A549 (cell line): ENCODE measurements around the gene CARD11. TPM values are rescaled to one million over a fixed set of nuclear protein-coding genes. Genes with fewer than 3 reads are reported as not detected.

Source experiments
- ATAC-seq, 2 experiments: fragments of 200-7000 bp in 1 of 2; fragments of >200 bp in 1 of 2; cut with Nextera tagmentation in 1 of 2; cut with Tn5 transposase in 1 of 2; 3 replicates each; pipeline versions ENCODE4 v1.8.0 to v1.9.1; 2018 to 2020; ENCODE audit warnings: mild to moderate bottlenecking in 1 of 2, moderate library complexity in 1 of 2
- CTCF ChIA-PET: fragments of 300-600 bp; sonication (Branson Sonifier 250); formaldehyde crosslinking; extraction: SDS; loops from one replicate; lab custom pipeline; 2021; ENCODE audit warnings: antibody characterized with exemption, inconsistent platforms; lab: Yijun Ruan, JAX
- POLR2A ChIA-PET: fragments of 350-600 bp; formaldehyde crosslinking; extraction: SDS; loops from one replicate; lab custom pipeline; 2021; ENCODE audit warnings: antibody characterized with exemption, inconsistent platforms; lab: Yijun Ruan, JAX
- DNase-seq, 2 experiments: peaks; one replicate each; pipeline versions ENCODE4 v3.0.0 to v3.0.0-alpha.2; 2011 to 2016; ENCODE audit warnings: low read depth in 1 of 2, low spot score in 1 of 2
- FAIRE-seq: peaks from 2 replicates; lab custom pipeline; 2011; peaks lifted over from hg19 to GRCh38; lab: Jason Lieb, UNC
- H3K27ac ChIP-seq, 2 experiments: fragments of >200 bp; sonication (Bioruptor Twin); formaldehyde crosslinking; 3 replicates each; pipeline ENCODE4 v1.5.1; 2016 to 2017
- H3K4me1 ChIP-seq: fragments of >200 bp; sonication (Bioruptor Twin); formaldehyde crosslinking; 3 replicates; pipeline ENCODE4 v1.6.1; 2016
- H3K4me2 ChIP-seq: fragments of >200 bp; sonication (Bioruptor Twin); formaldehyde crosslinking; 3 replicates; pipeline ENCODE4 v1.6.1; 2016
- H3K4me3 ChIP-seq: fragments of >200 bp; sonication (Bioruptor Twin); formaldehyde crosslinking; 3 replicates; pipeline ENCODE4 v1.5.1; 2016
- H3K9me3 ChIP-seq: fragments of >200 bp; sonication (Bioruptor Twin); formaldehyde crosslinking; 3 replicates; pipeline ENCODE4 v1.6.1; 2016
- CBX8 ChIP-seq: fragments of 200-600 bp; sonication (generic); IDR thresholded peaks from 2 replicates; pipeline ENCODE4 v1.6.1; 2016
- CEBPB ChIP-seq, 2 experiments: fragments of >200 bp in 1 of 2; sonication (Bioruptor Twin) in 1 of 2; formaldehyde crosslinking in 1 of 2; IDR thresholded peaks; 2 replicates each; pipeline ENCODE4 v1.6.1; 2012 to 2016
- CHD2 ChIP-seq: fragments of 150-350 bp; IDR thresholded peaks from 2 replicates; pipeline ENCODE4 v1.6.1; 2014; ENCODE audit warnings: low read length; ENCODE audit not compliant: partially characterized antibody
- EHF ChIP-seq: fragments of 250-450 bp; sonication (Bioruptor Pico); IDR thresholded peaks from 2 replicates; pipeline ENCODE4 v1.5.0; 2020; ENCODE audit warnings: mild to moderate bottlenecking
- ELK1 ChIP-seq: fragments of 150-350 bp; IDR thresholded peaks from 2 replicates; pipeline ENCODE4 v1.6.1; 2014; ENCODE audit warnings: low read depth, mild to moderate bottlenecking, low read length
- EP300 ChIP-seq, 2 experiments: fragments of >200 bp; sonication (Bioruptor Twin); formaldehyde crosslinking; IDR thresholded peaks; 2 replicates in 1 of 2; 3 replicates in 1 of 2; pipeline ENCODE4 v1.6.1; 2016 to 2017
- FOXS1 ChIP-seq: fragments of 250-450 bp; sonication (Bioruptor Pico); IDR thresholded peaks from 2 replicates; pipeline ENCODE4 v1.5.0; 2020; ENCODE audit warnings: mild to moderate bottlenecking, moderate library complexity
- JUNB ChIP-seq: fragments of >200 bp; sonication (Bioruptor Twin); formaldehyde crosslinking; IDR thresholded peaks from 2 replicates; pipeline ENCODE4 v1.6.1; 2016
- KDM1A ChIP-seq: fragments of 200-600 bp; sonication (generic); IDR thresholded peaks from 2 replicates; pipeline ENCODE4 v1.6.1; 2016; ENCODE audit warnings: low read depth, mild to moderate bottlenecking
- MAZ ChIP-seq: fragments of 150-350 bp; IDR thresholded peaks from 2 replicates; pipeline ENCODE4 v1.6.1; 2014; ENCODE audit warnings: antibody characterized with exemption, low read depth, low read length, borderline replicate concordance
- MYC ChIP-seq: IDR thresholded peaks from 2 replicates; pipeline ENCODE4 v1.6.1; 2012; ENCODE audit warnings: mild to moderate bottlenecking, inconsistent platforms, low read length, improper control_type of control experiment, borderline replicate concordance
- NPAS2 ChIP-seq: fragments of 250-450 bp; sonication (Bioruptor Pico); IDR thresholded peaks from 2 replicates; pipeline ENCODE4 v1.8.0; 2022; ENCODE audit warnings: mild to moderate bottlenecking, moderate library complexity, borderline replicate concordance
- NR3C1 ChIP-seq: fragments of >200 bp; sonication (Bioruptor Twin); formaldehyde crosslinking; IDR thresholded peaks from 3 replicates; pipeline ENCODE4 v1.6.1; 2017
- PHF8 ChIP-seq: fragments of 200-600 bp; sonication (generic); IDR thresholded peaks from 2 replicates; pipeline ENCODE4 v1.6.1; 2016; ENCODE audit warnings: low read depth, mild to moderate bottlenecking, antibody characterized with exemption, moderate library complexity, borderline replicate concordance
- REST ChIP-seq: fragments of 200-600 bp; sonication (generic); IDR thresholded peaks from 2 replicates; pipeline ENCODE4 v1.6.1; 2016; ENCODE audit warnings: antibody characterized with exemption, mild to moderate bottlenecking, moderate library complexity
- RFX5 ChIP-seq: fragments of 450-650 bp; IDR thresholded peaks from 2 replicates; pipeline ENCODE4 v1.7.1; 2014; ENCODE audit warnings: antibody characterized with exemption, mild to moderate bottlenecking, moderate library complexity
- RNF2 ChIP-seq: fragments of 200-600 bp; sonication (generic); IDR thresholded peaks from 2 replicates; pipeline ENCODE4 v1.6.1; 2016; ENCODE audit warnings: low read depth, mild to moderate bottlenecking, antibody characterized with exemption, moderate library complexity, borderline replicate concordance
- SREBF2 ChIP-seq: fragments of 450-650 bp; IDR thresholded peaks from 2 replicates; pipeline ENCODE4 v1.6.1; 2014; ENCODE audit warnings: mild to moderate bottlenecking, moderate library complexity
- WGBS: methylation state at CpG from one replicate; pipeline ENCODE4 v1.1.6; 2017; ENCODE audit errors: missing lambda C conversion rate; 5-methylcytosine and 5-hydroxymethylcytosine counted together
- polyA plus RNA-seq, 4 experiments: library from polyadenylated mRNA; depleted of rRNA in 3 of 4; stranded (reverse); fragments of >200 nt; fragmentation: RNase III in 1 of 4; extraction: RNeasy Plus Mini Kit Qiagen cat#74134 plus additional on column Dnase treatment in 1 of 4; gene quantifications; 2 replicates in 3 of 4; 3 replicates in 1 of 4; pipeline ENCODE4 v1.2.3, GENCODE V29; 2011 to 2017

The CARD11 gene
- polyA plus RNA-seq, 2 of the 4 experiments (the other 2 are of a cell fraction), result 0.48 to 1.1 TPM

DNA sequence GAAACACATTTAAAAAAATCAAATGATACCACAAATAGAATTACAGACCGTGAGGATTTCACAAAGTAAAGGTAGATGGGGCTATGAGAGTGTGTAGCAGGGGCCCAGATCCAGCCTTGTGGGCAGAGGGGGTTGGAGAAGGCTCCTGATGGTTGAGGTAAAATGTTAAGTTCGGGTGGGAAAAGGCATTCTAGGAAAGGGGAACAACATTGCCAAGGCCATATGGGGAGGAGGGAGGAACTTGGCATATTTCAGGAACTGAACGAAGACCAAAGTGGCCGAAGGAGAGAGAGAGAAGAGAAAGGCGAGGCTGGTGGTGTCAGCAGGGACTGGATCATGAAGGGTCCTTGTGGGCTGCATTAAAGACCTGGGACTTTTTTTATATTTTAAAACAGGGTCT, 98.9 kb downstream of the CARD11 start:
- ChIA-PET CTCF (no interaction called here), POLR2A (no interaction called here)
- H3K27ac ChIP-seq, result no peak overlapping the region
- TF ChIP-seq NR3C1, result no peak
- TF ChIP-seq KDM1A, result no peak
- no peak for TF ChIP-seq FOXS1 (CRISPR knock-in tag)
- H3K4me1 ChIP-seq, result no peaks in the 10 kb centered on the region
- FAIRE-seq (no peak), DNase-seq (no peak), ATAC-seq (no peak)
- H3K4me2 ChIP-seq, result no peak overlapping the region
- WGBS, result 67% methylated on average over 5 of the region's 5 CpGs
- 0 out of 3 replicates have a peak, but pooled peaks cover 2% of the 10 kb centered on the region for H3K9me3 ChIP-seq
- no peak overlapping the region for H3K4me3 ChIP-seq

- POLR2A ChIA-PET, result no interaction called here
- CTCF ChIA-PET, result interaction anchor here (1.0 kb wide), 1 partner anchor 221 kb away, joined by 5 read pairs; no protein-coding TSS in a partner anchor
These were observed 99.6 kb downstream of the CARD11 start for GRCh38 chr7:2943851-2944601.

More at GRCh38 chr7:2943851-2944601, 99.6 kb downstream of the CARD11 start:
- Histone ChIP-seq H3K4me1 (no peaks in the 10 kb centered on the region), H3K4me2 (no peak overlapping the region), H3K9me3 (no peaks in the 10 kb centered on the region), H3K27ac (no peak overlapping the region), H3K4me3 (no peak overlapping the region)
- no peak for ATAC-seq
- no peak for FAIRE-seq
- DNase-seq, result no peak
- TF ChIP-seq EHF (CRISPR knock-in tag) (no peak), REST (no peak), CHD2 (no peak), JUNB (no peak), ELK1 (no peak), MAZ (no peak), CEBPB (IDR thresholded peaks at IDR 0.05) (no peak), SREBF2 (no peak), FOXS1 (CRISPR knock-in tag) (no peak), KDM1A (no peak), RFX5 (no peak), RNF2 (no peak), NPAS2 (CRISPR knock-in tag) (no peak), CBX8 (no peak), MYC (no peak), EP300 (IDR thresholded peaks at IDR 0.05) (no peak), PHF8 (no peak)
- WGBS, result 77% methylated on average over 33 of the region's 35 CpGs
